IPS-15b (cell line): Measurements from ENCODE around the gene C19orf44.

Experiments
- H3K27me3 ChIP-seq: one replicate; pipeline ENCODE4 v1.6.1; 2013; ENCODE audit warnings: low read length; ENCODE audit not compliant: control insufficient read depth, insufficient read depth
- H3K36me3 ChIP-seq: one replicate; pipeline ENCODE4 v1.6.1; 2013; ENCODE audit warnings: low read length; ENCODE audit not compliant: control insufficient read depth, insufficient read depth
- H3K4me1 ChIP-seq: one replicate; pipeline ENCODE4 v1.6.1; 2013; ENCODE audit warnings: mild to moderate bottlenecking, low read length; ENCODE audit not compliant: control insufficient read depth, insufficient read depth
- H3K4me3 ChIP-seq: one replicate; pipeline ENCODE4 v1.5.1; 2013; ENCODE audit warnings: low read depth, low read length
- H3K9ac ChIP-seq: one replicate; pipeline ENCODE4 v1.6.1; 2013; ENCODE audit warnings: low read depth, mild to moderate bottlenecking, low read length
- H3K9me3 ChIP-seq: one replicate; pipeline ENCODE4 v1.6.1; 2013; ENCODE audit warnings: mild to moderate bottlenecking, low read length; ENCODE audit not compliant: control insufficient read depth, insufficient read depth

The C19orf44 gene

DNA sequence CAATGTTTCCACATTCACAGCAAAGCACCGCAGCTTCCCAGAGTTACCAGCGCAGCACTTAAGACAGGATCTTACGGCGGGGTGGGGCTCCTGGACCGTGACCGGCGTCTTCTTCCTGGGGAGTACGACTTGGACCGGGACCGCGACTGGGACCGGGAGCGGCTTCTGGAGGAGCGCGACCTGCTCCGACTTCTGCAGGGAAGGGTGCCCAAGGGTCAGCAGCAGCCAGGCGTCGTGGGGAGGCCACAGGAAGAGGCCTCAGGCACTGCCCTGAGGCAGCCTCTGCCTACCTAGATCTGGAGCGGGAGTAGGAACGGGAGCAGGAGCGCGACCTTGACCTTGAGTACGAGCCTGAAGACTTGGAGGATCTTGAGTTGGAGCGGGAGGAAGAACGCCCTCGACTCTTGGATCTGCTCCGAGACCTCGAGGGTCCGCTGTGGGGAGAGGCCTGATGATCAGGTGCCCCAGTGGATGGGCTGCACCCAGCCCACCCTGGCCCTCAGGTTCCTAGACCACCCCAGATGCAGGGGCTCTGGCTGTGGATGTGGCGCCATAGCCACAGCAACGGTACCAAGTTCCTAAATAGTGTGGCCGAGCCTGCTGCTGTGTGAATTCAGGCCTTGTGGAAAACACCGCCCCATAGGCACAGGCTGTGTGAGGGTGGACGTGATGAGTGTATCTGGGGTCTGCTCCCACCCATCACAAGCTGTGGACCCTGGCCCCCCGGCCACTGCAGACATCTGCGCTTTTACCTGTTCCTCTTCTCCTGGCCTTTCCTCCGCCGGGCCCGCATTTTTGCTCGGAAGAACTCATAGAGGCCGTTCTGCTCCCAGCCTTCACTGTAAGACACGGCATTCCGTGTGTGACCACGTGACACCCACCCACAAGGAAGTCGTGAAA, 24.1 kb downstream of the C19orf44 start:
- Histone ChIP-seq H3K9me3 (no peaks in the 10 kb centered on the region), H3K27me3 (no peaks in the 10 kb centered on the region), H3K36me3 (peaks cover 72% of the 10 kb centered on the region)

DNA sequence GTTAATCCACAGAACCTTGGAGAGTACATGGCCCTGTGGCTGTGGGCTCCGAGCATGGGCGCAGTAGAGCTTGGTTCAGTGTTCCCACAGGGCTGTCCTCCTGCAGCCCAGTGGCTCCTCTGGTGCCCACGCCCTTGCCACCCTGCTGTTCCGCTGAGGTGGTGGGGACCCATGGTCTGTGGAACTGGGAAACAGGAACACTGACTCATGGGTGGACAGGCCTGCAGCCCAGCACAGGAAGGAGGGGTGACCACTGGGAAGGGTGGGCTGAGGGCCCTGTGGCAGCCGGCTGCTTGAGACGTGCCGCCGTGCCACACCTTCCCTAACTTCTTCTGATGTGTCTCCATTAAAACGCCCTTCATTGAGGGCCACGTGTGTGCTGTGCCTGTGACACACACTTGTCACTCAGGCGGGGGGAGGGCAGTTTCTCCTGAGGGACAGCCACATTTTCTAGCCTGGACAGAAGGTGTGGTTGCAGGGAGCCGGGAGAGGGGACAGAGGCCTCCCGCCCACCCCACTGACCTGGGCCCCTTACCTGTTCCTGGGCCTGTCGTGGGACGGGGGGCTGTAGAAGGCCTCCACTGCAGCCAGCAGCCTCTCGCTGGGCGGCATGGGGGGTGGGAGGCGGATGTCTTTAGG, 24.9 kb downstream of the C19orf44 start:
- Histone ChIP-seq H3K4me1 (no peaks in the 10 kb centered on the region), H3K36me3 (peaks cover 80% of the 10 kb centered on the region), H3K9ac (no peak overlapping the region), H3K9me3 (no peaks in the 10 kb centered on the region), H3K27me3 (no peaks in the 10 kb centered on the region), H3K4me3 (no peak overlapping the region)

More for the DNA sequence above, 24.1 kb downstream of the C19orf44 start:
- no peak overlapping the region for H3K9ac ChIP-seq
- no peaks in the 10 kb centered on the region for H3K4me1 ChIP-seq
- H3K4me3 ChIP-seq, result no peak overlapping the region

DNA sequence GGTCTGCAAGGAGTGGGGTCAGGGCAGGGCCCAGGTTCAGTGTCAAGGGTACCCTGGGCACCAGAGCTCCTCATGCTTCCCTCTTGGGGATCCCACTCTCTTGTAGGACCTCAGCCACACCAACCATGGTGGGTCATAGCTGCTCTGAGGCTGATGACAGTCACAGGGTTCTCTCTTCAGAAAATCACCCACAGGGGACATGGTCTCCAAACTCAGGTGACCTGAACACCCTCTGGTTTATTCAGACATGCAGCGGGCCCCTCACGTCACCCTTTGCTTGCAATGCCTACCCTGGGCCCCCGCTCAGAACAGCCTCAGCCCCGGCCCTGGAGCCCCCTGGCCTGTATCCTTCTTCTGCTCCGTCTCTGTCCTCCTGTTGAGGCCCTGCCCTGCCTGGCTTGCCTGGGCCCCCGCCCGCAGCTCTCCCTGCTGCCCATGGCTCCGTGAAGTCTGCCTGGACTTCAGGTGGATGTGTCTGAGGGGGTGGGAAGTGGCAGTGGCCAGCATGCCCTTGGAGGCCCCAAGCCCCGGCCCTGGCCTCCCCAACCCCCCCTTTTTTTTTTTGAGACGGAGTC, 25.6 kb downstream of the C19orf44 start:
- Histone ChIP-seq H3K9ac (no peak overlapping the region), H3K36me3 (peaks cover 84% of the 10 kb centered on the region), H3K4me1 (no peaks in the 10 kb centered on the region), H3K27me3 (no peaks in the 10 kb centered on the region), H3K4me3 (no peak overlapping the region), H3K9me3 (no peaks in the 10 kb centered on the region)

DNA sequence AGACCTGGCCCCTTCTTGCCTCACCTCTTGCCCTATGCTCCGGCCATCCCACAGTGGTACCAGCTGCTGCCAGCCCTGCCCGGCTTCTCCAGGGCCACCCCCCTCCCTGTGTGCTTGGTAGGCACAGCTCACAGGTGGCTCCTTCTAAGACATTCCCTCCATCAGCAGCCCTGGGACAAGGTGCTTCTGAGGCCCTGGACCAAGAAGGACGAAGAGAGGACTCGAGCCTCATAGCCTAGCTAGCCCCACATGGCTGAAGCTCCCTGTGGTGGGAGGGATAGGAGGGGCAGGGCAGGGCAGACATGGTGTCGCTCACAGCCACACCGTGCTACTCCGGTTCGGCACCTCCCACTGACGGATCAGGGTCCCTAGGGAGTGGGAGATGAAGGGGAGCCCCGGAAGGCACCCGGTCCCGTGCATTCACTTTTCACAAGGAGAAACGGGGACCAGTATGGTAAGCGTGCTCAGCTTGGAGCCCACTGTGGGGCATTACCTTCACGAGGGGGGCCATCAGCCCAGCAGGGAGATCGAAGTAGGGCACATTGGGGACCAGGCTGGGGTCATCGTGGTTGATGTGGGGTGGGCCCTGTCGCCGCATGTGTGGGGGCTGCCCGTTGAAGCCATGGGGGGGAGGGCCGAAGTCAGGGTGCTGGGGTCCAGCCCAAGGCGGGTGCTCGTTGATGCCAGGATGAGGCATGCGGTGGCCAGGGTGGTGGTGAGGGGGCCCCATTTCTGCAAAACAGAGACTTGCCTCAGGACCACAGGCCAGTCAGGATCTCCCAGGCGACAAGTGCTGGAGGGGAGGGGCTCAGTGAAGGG, 26.6 kb downstream of the C19orf44 start:
- Histone ChIP-seq H3K27me3 (no peaks in the 10 kb centered on the region), H3K9ac (no peak overlapping the region), H3K36me3 (peaks cover 86% of the 10 kb centered on the region), H3K9me3 (no peaks in the 10 kb centered on the region), H3K4me3 (no peak overlapping the region), H3K4me1 (no peaks in the 10 kb centered on the region)

DNA sequence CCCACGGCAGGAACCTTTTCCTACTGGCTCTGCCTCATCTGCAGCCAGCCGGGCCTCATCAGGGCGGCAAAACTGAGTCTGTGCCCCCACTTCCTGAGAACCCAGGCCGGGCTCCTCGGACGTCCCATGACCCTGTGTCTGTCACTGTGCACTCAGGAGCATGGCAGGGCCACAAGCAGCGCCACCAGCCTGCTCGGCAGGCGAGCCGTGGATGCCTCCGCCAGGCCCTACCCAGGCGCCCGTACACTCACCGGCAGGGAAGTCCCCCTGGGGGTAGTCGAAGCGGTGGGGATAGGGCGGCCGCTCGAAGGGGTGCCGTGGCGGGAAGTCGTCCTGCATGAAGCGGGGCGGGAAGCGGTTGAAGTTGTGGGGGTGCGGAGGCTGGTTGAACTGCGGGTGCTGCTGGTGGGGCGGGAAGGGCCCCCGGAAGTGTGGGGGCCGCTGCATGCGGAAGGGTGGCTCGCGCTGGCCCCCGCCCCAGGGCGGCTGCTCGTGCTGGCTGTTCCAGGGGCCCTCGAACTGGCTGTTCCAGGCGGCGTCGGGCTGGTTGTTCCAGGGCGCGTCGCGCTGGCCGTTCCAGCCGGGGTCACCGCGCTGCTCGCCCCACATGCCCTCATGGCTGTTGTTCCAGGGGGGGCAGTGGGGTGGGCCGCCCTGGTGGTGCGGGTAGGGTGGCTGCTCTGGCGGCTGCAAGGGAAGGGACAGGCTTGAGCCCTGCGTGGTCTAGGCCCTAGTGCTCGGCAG, 29.0 kb downstream of the C19orf44 start:
- Histone ChIP-seq H3K4me1 (no peaks in the 10 kb centered on the region), H3K9ac (no peak overlapping the region), H3K36me3 (peaks cover 79% of the 10 kb centered on the region), H3K4me3 (no peak overlapping the region), H3K9me3 (no peaks in the 10 kb centered on the region), H3K27me3 (no peaks in the 10 kb centered on the region)

DNA sequence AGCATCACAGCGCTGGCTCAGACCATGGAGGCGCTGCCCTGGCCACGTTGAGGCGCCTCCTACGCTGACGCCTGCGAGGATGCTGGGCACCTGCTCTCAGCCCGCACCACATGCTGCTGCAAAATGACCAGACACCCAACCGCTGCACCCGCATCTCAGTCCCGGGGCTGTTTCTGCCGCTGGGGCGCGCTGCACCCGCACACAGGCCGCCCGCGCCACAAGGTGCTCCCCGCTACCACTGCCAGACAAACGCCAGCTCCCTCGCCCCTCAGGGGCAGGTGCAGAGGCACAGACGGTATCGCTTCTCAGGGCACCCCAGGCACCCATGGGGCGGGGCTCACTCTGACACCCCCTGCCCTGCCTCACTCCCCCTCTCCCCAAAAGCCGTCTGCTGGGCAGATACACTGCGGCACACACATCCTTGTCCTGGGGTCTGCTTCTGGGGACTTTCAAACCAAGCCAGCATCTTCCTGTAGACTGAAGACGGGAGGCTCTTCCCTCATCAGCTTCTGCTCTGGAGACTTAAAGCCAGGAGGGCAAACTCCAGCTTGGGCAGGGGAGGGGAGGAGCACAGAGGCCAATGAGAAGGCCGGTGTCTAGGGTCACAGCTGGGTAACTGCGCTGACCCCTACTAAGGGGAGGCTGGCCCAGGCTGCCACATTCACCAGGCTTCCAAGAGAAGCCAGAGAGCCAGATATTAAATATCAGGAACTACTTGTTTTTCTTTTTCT, 29.7 kb downstream of the C19orf44 start:
- no peak overlapping the region for H3K9ac ChIP-seq
- no peaks in the 10 kb centered on the region for H3K4me1 ChIP-seq
- H3K9me3 ChIP-seq, result no peaks in the 10 kb centered on the region
- no peaks in the 10 kb centered on the region for H3K27me3 ChIP-seq
- H3K36me3 ChIP-seq, result peaks cover 79% of the 10 kb centered on the region
- H3K4me3 ChIP-seq, result no peak overlapping the region

DNA sequence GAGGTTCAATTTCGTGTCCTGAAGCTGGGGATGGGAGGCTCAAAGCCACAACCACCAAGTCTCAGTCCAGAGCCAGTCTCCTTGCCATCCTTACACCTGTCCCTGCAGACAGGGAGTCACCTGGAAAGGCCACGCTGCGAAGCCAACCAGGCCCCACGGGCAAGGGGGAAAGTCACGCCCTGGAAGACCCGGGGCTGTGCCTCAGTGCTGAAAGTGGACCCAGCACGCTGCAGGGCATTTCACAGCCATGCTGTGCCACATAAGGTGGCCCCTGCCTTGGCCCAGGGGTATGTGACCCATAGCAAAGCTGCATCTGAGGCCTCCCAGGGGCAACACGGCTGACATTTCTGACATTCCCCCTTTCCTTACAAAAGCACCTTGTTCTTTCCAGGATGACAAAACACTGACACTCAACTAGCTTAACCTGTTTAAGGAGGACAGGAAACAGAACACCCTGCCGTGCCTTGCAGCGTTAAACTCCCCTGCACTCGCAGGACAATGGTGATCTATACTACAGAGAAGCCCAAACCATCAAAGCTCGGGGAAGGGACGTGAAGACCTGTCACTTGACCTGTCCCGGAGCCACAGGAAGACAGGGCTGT, 31.2 kb downstream of the C19orf44 start:
- no peaks in the 10 kb centered on the region for H3K4me1 ChIP-seq
- H3K4me3 ChIP-seq, result no peak overlapping the region
- H3K36me3 ChIP-seq, result peaks cover 82% of the 10 kb centered on the region
- no peaks in the 10 kb centered on the region for H3K9me3 ChIP-seq
- H3K27me3 ChIP-seq, result no peaks in the 10 kb centered on the region
- no peak overlapping the region for H3K9ac ChIP-seq

DNA sequence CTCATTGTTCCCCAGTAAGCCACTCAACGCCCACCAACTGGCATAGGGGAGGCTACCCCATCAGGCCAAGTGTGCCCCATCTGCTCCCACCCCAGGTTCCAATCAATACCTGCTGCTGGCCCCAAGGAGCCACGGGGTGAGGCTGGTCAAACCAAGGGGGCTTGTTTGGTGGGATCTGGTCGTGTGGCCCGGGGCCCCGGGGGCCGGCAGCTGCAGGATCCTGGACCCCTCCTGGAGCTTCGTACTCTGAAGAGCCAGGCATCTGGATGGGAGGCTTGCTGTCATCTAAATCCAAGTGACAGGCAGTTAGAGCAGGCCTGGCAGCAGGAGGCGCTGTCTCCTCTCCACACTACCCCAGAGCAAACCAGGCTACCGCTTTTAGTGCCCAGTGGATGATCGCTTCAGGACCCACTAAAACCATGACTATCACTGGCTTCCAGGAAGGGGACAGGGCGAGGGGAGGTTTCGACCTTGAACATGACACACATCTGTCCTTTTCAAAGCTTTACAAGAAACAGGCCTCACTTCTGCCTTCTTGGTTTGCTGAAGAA, 31.9 kb downstream of the C19orf44 start:
- Histone ChIP-seq H3K27me3 (no peaks in the 10 kb centered on the region), H3K9ac (no peak overlapping the region), H3K4me1 (no peaks in the 10 kb centered on the region), H3K4me3 (no peak overlapping the region), H3K36me3 (peaks cover 82% of the 10 kb centered on the region), H3K9me3 (no peaks in the 10 kb centered on the region)

DNA sequence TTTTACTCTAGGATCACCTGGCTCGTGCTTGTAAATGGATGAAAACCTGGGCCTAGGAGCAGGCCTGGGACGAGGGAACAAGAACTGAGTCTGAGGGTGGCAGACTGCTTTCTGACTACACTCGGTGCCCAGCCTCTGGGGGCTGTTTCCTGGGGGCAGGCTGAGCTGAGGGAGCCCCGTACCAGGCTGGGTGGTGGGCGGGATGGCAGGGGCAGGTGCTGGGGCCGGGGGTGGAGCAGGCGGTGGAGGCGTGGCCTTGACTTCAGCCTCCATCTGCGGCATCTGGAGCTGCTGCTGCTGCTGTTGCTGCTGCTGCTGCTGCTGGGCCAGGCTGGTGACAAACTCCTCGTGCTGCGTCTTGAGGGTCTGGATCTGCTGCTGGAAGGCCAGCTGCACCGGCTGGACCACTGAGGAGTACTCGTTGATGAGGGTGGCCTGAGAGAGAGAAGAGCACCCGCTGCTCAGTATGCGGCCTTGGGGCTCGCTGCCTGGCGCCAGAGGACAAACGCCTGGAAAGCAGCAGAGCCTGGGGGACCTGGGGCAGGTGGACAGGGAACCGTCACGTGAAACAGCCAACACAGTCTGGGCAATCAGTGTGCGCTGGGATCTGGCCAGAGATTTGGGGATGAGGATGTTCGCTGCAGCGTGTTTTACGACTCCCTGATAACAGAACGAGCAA, 33.4 kb downstream of the C19orf44 start:
- Histone ChIP-seq H3K9me3 (no peaks in the 10 kb centered on the region), H3K36me3 (peaks cover 78% of the 10 kb centered on the region), H3K4me1 (no peaks in the 10 kb centered on the region), H3K27me3 (no peaks in the 10 kb centered on the region), H3K9ac (no peak overlapping the region), H3K4me3 (no peak overlapping the region)
